HL-60 (cell line): ENCODE data around the gene GLIS1.

Source experiments
- GABPA ChIP-seq: IDR thresholded peaks from 2 replicates; pipeline ENCODE4 v1.6.1; 2012; ENCODE audit warnings: low read depth
- POLR2AphosphoS5 ChIP-seq: IDR thresholded peaks from 2 replicates; pipeline ENCODE4 v1.6.1; 2012; ENCODE audit warnings: low read depth
- SPI1 ChIP-seq: IDR thresholded peaks from 2 replicates; pipeline ENCODE4 v1.6.1; 2012; ENCODE audit warnings: low read depth, mild to moderate bottlenecking, borderline replicate concordance
- TF ChIP-seq, protein P1 (sequence below): IDR thresholded peaks from one replicate; pipeline ENCODE4 v1.5.1; 2011; ENCODE audit warnings: low read length, control low read depth, inconsistent platforms; ENCODE audit not compliant: insufficient read depth
- TF ChIP-seq, protein P2 (sequence below): IDR thresholded peaks from 2 replicates; pipeline ENCODE4 v1.6.1; 2012; ENCODE audit warnings: low read depth; ENCODE audit not compliant: insufficient replicate concordance

DNA sequence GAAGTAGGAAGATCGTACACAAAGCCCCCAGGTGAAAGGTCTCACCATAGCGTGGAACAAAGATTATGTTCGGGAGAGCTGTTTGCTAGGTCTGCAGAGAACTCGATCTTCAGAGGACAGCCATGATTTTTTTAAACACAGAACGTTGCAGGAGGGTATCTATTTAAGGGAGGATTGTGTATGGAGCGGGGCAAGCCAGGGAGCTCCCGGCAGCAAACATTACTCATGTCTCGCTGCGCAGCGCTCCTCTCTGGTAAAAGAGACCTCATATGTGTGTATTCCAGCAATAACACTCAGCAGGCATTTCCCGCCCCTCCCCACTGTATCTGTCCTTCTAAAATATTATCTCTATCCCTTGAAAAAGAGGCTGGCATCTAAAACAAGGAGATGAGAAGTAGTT, 2.7 kb downstream of the GLIS1 start:
- TF ChIP-seq, protein P1, sequence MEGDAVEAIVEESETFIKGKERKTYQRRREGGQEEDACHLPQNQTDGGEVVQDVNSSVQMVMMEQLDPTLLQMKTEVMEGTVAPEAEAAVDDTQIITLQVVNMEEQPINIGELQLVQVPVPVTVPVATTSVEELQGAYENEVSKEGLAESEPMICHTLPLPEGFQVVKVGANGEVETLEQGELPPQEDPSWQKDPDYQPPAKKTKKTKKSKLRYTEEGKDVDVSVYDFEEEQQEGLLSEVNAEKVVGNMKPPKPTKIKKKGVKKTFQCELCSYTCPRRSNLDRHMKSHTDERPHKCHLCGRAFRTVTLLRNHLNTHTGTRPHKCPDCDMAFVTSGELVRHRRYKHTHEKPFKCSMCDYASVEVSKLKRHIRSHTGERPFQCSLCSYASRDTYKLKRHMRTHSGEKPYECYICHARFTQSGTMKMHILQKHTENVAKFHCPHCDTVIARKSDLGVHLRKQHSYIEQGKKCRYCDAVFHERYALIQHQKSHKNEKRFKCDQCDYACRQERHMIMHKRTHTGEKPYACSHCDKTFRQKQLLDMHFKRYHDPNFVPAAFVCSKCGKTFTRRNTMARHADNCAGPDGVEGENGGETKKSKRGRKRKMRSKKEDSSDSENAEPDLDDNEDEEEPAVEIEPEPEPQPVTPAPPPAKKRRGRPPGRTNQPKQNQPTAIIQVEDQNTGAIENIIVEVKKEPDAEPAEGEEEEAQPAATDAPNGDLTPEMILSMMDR, result no peak
- no peak for TF ChIP-seq POLR2AphosphoS5
- no peak for TF ChIP-seq SPI1
- TF ChIP-seq, protein P2, sequence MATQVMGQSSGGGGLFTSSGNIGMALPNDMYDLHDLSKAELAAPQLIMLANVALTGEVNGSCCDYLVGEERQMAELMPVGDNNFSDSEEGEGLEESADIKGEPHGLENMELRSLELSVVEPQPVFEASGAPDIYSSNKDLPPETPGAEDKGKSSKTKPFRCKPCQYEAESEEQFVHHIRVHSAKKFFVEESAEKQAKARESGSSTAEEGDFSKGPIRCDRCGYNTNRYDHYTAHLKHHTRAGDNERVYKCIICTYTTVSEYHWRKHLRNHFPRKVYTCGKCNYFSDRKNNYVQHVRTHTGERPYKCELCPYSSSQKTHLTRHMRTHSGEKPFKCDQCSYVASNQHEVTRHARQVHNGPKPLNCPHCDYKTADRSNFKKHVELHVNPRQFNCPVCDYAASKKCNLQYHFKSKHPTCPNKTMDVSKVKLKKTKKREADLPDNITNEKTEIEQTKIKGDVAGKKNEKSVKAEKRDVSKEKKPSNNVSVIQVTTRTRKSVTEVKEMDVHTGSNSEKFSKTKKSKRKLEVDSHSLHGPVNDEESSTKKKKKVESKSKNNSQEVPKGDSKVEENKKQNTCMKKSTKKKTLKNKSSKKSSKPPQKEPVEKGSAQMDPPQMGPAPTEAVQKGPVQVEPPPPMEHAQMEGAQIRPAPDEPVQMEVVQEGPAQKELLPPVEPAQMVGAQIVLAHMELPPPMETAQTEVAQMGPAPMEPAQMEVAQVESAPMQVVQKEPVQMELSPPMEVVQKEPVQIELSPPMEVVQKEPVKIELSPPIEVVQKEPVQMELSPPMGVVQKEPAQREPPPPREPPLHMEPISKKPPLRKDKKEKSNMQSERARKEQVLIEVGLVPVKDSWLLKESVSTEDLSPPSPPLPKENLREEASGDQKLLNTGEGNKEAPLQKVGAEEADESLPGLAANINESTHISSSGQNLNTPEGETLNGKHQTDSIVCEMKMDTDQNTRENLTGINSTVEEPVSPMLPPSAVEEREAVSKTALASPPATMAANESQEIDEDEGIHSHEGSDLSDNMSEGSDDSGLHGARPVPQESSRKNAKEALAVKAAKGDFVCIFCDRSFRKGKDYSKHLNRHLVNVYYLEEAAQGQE, result no peak
- TF ChIP-seq GABPA, result no peak
